Measurements from ENCODE around the gene RAD21L1. TPM values are rescaled to one million over a fixed set of nuclear protein-coding genes. Genes with fewer than 3 reads are reported as not detected.

Gene RAD21L1
- total and polyA plus RNA-seq, 2 donors (not counting 3 experiments of a cell fraction or from before 2014, with no cell fraction given), result 0.06 TPM; not detected in 1

DNA sequence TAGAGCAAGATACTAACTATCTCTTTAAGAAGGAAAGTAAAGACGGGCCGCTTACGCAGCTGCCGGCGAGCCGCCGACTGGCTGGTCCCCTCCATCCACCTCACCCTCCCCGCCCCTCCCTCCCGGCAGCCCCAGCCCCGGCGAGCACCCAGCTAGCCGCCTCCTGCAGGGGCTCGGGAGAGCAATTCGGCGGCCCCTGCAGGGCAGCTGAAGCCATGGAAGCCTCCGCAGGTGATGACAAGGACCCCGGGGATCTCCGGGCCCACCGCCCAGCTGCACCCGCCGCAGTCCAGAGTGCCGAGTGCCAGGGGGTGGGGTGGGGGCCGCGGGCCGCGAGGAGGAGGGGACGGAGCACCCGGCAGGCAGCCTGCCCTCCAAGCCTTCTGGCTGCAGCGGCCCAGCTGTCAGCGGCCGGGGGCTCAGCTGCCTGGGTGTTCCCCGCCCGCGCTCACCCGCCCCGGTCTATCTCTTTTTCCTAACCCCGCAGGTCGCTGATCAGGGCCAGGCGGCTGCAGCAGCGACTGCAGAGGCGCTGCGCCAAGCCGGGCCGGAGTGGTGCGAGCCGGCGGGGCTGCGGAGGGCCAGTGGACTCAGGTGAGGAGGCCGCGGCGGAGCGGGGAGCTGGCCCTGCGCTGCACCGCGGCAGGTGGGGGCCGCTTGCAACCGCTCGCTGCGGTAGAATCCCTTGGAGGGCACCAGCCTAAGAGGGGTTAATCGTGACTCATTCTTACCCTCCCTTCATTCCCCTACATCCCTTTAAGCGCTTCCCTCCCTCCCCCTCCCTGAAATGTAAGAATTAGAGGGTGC, 40.5 kb downstream of the RAD21L1 start, which contains the start of gene SNPH:
Gene SNPH, plus strand, starts transcription at position 128 of the 807 bp plus-strand sequence. CDS start 29,946 bp downstream, outside the sequence.
- peak within 1 kb of the TSS; percentile 78 for H2AFZ ChIP-seq (ENCODE audit: low read depth, low read length)
- H3K9me1 ChIP-seq (replicated peaks; ENCODE audit: control insufficient read depth, extremely low read depth, insufficient read depth, low read length), result no peaks in the 10 kb centered on the region
- peaks cover 8% of the 10 kb centered on the region for H3K4me1 ChIP-seq (ENCODE audit: control insufficient read depth, extremely low read depth, insufficient read depth, low read length)
- no peaks in the 10 kb centered on the region for H4K20me1 ChIP-seq (replicated peaks; ENCODE audit: control insufficient read depth, extremely low read depth, insufficient read depth, low read length)
- no TSS peak for BruUV-seq (replicated peaks)
- H3K9ac ChIP-seq (replicated peaks; ENCODE audit: extremely low read depth, insufficient read depth, low read length), result peak within 1 kb of the TSS; percentile 12
- intact Hi-C loops (cut with micrococcal nuclease), result loop anchor here (1.0 to 5.0 kb wide), 2 partner anchors 24 to 39 kb away; partner anchors contain the start of gene RAD21L1
- ChIA-PET CTCF (interaction anchor here (0.7 to 1.9 kb wide), 8 partner anchors 24 to 405 kb away, joined by 3 to 9 read pairs (median 3); partner anchors contain the start of gene NSFL1C), POLR2A (interaction anchor here (0.6 kb wide), 2 partner anchors 155 to 189 kb away, joined by 3 read pairs; no protein-coding TSS in a partner anchor)
- peak within 1 kb of the TSS; percentile 71 for H3K4me2 ChIP-seq (ENCODE audit: insufficient read depth, low read length)
- H3K27ac ChIP-seq (ENCODE audit: insufficient read depth, low read depth, low read length), result no peak within 1 kb of the TSS
- H3K36me3 ChIP-seq (ENCODE audit: control insufficient read depth in 2 of 2, extremely low read depth in 1 of 2, insufficient read depth in 2 of 2, low read length in 2 of 2), result peaks cover 0 to 1% of the 10 kb centered on the region in 2 experiments
- peak; percentile 78 for DNase-seq (ENCODE audit: low read depth, low spot score)
- peak; percentile 76 for FAIRE-seq
- no peaks in the 10 kb centered on the region for H3K9me3 ChIP-seq (replicated peaks; ENCODE audit: control insufficient read depth, insufficient read depth, low read length)
- no peaks in the 10 kb centered on the region for H3K27me3 ChIP-seq (ENCODE audit: control insufficient read depth in 2 of 2, insufficient read depth in 2 of 2, low read length in 2 of 2)
- dilution Hi-C loops (cut with MboI; ENCODE audit: extremely low pct_ligation_motif_present, low sequenced_read_pairs), result no loop called here
- TF ChIP-seq GATA2 (IDR thresholded peaks at IDR 0.05; ENCODE audit: insufficient read depth, insufficient read length, low read depth, low read length), result no peak
- TF ChIP-seq JUN (IDR thresholded peaks at IDR 0.05; ENCODE audit: borderline replicate concordance, insufficient read depth, insufficient read length, low read depth), result peak; percentile 2
- peak; percentile 60 for TF ChIP-seq FOS (IDR thresholded peaks at IDR 0.05; ENCODE audit: borderline replicate concordance, insufficient read depth, low read length)
- H3K4me3 ChIP-seq (replicated peaks in 1 of 3; ENCODE audit: insufficient read depth in 1 of 3, low read depth in 1 of 3, low read length in 3 of 3), result peak within 1 kb of the TSS; percentile 58 to 76 (median 60)
- no peaks in the 10 kb centered on the region for H3K79me2 ChIP-seq (ENCODE audit: control insufficient read depth, insufficient read depth, low read length)

DNA sequence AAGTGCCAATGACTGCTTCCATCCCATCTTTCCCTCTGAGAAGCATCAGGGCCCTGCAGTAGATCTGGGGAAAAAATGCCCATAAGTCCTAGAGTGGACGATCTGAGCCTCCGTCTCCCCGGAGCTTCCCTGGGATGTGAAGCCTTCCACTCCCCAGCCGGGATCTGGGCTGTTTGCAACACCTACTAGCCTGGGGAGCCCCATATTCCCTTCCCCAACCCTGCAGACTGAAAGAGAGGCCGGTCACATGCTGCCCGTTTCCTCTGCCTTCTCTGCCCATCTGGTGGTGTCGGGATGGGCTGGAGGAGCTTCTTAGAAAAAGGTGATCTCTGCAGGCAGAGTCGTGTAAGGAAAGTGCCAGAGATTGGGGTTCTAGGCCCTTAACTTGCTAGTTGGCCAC, 41.3 kb downstream of the RAD21L1 start:
- TF ChIP-seq, protein P1, sequence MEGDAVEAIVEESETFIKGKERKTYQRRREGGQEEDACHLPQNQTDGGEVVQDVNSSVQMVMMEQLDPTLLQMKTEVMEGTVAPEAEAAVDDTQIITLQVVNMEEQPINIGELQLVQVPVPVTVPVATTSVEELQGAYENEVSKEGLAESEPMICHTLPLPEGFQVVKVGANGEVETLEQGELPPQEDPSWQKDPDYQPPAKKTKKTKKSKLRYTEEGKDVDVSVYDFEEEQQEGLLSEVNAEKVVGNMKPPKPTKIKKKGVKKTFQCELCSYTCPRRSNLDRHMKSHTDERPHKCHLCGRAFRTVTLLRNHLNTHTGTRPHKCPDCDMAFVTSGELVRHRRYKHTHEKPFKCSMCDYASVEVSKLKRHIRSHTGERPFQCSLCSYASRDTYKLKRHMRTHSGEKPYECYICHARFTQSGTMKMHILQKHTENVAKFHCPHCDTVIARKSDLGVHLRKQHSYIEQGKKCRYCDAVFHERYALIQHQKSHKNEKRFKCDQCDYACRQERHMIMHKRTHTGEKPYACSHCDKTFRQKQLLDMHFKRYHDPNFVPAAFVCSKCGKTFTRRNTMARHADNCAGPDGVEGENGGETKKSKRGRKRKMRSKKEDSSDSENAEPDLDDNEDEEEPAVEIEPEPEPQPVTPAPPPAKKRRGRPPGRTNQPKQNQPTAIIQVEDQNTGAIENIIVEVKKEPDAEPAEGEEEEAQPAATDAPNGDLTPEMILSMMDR (IDR thresholded peaks at IDR 0.05; ENCODE audit: extremely low read depth in 1 of 2, insufficient read depth in 1 of 2, low read depth in 1 of 2, low read length in 2 of 2), result no peak
- TF ChIP-seq JUN (IDR thresholded peaks at IDR 0.05; ENCODE audit: borderline replicate concordance, insufficient read depth, insufficient read length, low read depth) (no peak), EZH2 (IDR thresholded peaks at IDR 0.05; ENCODE audit: borderline replicate concordance, low read depth, low read length, severe bottlenecking) (no peak), FOS (IDR thresholded peaks at IDR 0.05; ENCODE audit: borderline replicate concordance, insufficient read depth, low read length) (no peak), POLR2AphosphoS5 (IDR thresholded peaks at IDR 0.05; ENCODE audit: insufficient read depth, low read depth, low read length) (no peak), GATA2 (IDR thresholded peaks at IDR 0.05; ENCODE audit: insufficient read depth, insufficient read length, low read depth, low read length) (no peak), MYC (IDR thresholded peaks at IDR 0.05; ENCODE audit: low read depth, low read length) (no peak), POLR2A (IDR thresholded peaks at IDR 0.05; ENCODE audit: low read depth, low read length) (no peak)
- TF ChIP-seq, protein P2, sequence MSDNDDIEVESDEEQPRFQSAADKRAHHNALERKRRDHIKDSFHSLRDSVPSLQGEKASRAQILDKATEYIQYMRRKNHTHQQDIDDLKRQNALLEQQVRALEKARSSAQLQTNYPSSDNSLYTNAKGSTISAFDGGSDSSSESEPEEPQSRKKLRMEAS (IDR thresholded peaks at IDR 0.05; ENCODE audit: insufficient read depth, insufficient read length), result no peak
- Histone ChIP-seq H3K36me3 (ENCODE audit: control insufficient read depth in 2 of 2, extremely low read depth in 1 of 2, insufficient read depth in 2 of 2, low read length in 2 of 2) (peaks cover 0 to 1% of the 10 kb centered on the region in 2 experiments), H3K9me3 (replicated peaks; ENCODE audit: control insufficient read depth, insufficient read depth, low read length) (no peaks in the 10 kb centered on the region), H3K4me1 (ENCODE audit: control insufficient read depth, extremely low read depth, insufficient read depth, low read length) (peaks cover 8% of the 10 kb centered on the region), H3K4me3 (replicated peaks in 1 of 3; ENCODE audit: insufficient read depth in 1 of 3, low read depth in 1 of 3, low read length in 3 of 3) (no peak overlapping the region), H3K27ac (ENCODE audit: insufficient read depth, low read depth, low read length) (no peak overlapping the region), H2AFZ (ENCODE audit: low read depth, low read length) (no peak overlapping the region), H4K20me1 (replicated peaks; ENCODE audit: control insufficient read depth, extremely low read depth, insufficient read depth, low read length) (no peaks in the 10 kb centered on the region), H3K79me2 (ENCODE audit: control insufficient read depth, insufficient read depth, low read length) (no peaks in the 10 kb centered on the region), H3K27me3 (ENCODE audit: control insufficient read depth in 2 of 2, insufficient read depth in 2 of 2, low read length in 2 of 2) (no peaks in the 10 kb centered on the region), H3K9ac (replicated peaks; ENCODE audit: extremely low read depth, insufficient read depth, low read length) (no peak overlapping the region), H3K9me1 (replicated peaks; ENCODE audit: control insufficient read depth, extremely low read depth, insufficient read depth, low read length) (no peaks in the 10 kb centered on the region), H3K4me2 (ENCODE audit: insufficient read depth, low read length) (peak overlapping the region; percentile 71)
- FAIRE-seq, result no peak
- DNase-seq (ENCODE audit: low read depth, low spot score), result no peak
- intact Hi-C loops (cut with micrococcal nuclease) (loop anchor here (5.0 kb wide), 1 partner anchor 40 kb away; the partner anchor contains the start of gene RAD21L1), dilution Hi-C loops (cut with MboI; ENCODE audit: extremely low pct_ligation_motif_present, low sequenced_read_pairs) (no loop called here)
- BruUV-seq (replicated peaks), result no TSS peak
- CTCF ChIA-PET, result interaction anchor here (0.8 to 1.9 kb wide), 5 partner anchors 25 to 237 kb away, joined by 3 to 9 read pairs (median 3); partner anchors contain the start of gene NSFL1C
- POLR2A ChIA-PET, result no interaction called here
